Measurements from ENCODE around the gene COBL. TPM values are rescaled to one million over a fixed set of nuclear protein-coding genes. Genes with fewer than 3 reads are reported as not detected.

The COBL gene
- total and polyA plus RNA-seq, 10 of the 15 experiments (the other 5 are each of a cell fraction or from before 2014, with no cell fraction given), result 0.21 TPM; not detected in 9

DNA sequence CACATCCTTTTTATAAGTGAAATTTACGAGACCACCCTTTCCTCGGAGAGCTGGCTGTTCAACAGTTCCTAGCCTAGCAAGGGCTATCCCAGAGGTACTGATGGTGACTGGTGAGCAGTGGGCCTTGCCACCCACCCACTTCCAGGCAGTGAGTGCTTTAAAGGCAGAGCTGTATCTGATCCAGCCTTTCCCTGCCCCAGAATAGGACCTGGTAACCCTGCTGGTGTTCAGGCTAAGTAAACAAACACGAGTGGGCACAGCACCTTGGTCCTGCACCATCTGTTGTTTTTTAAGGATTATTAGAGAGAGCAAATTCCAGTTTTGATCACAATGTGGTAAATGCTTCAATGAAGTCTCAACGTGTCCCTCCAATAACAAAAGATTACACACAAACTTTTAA, 75.7 kb downstream of the COBL start:
- no peaks in the 10 kb centered on the region; a peak in 1 of 4 replicates for H3K27me3 ChIP-seq (replicated peaks in 1 of 2; ENCODE audit: control insufficient read depth in 2 of 2, insufficient read depth in 2 of 2, low read length in 1 of 2)
- CTCF ChIA-PET, result interaction anchor here (1.1 kb wide), 1 partner anchor 78 kb away, joined by 3 read pairs; no protein-coding TSS in a partner anchor
- no peak overlapping the region for H2AFZ ChIP-seq (ENCODE audit: control insufficient read depth, low read depth, low read length)
- RAD21 ChIA-PET (ENCODE audit: unreplicated experiment), result no interaction called here
- ATAC-seq (no peak), FAIRE-seq (no peak), DNase-seq (ENCODE audit: low read depth, low spot score) (no peak)
- H3K36me3 ChIP-seq (ENCODE audit: control insufficient read depth in 2 of 2, insufficient read depth in 2 of 2, low read length in 1 of 2), result no peaks in the 10 kb centered on the region
- H3K4me3 ChIP-seq, result no peak overlapping the region
- no peak overlapping the region for H3K27ac ChIP-seq (ENCODE audit: control insufficient read depth, insufficient read depth)
- no peaks in the 10 kb centered on the region for H3K9me3 ChIP-seq (replicated peaks; ENCODE audit: control insufficient read depth, insufficient read depth, low read length)
- 1% methylated on average over 4 of the region's 4 CpGs for WGBS (ENCODE audit: insufficient coverage, insufficient replicate concordance, low lambda C conversion rate, missing lambda C conversion rate)
- no TSS peak for BruUV-seq (replicated peaks)
- POLR2A ChIA-PET, result no interaction called here
- H3K4me1 ChIP-seq (ENCODE audit: control insufficient read depth, insufficient read depth, low read length), result no peaks in the 10 kb centered on the region
- intact Hi-C loops (cut with micrococcal nuclease; ENCODE audit: unreplicated experiment) (no loop called here), in situ Hi-C loops (cut with MboI) (no loop called here)
- SMC1A ChIA-PET (ENCODE audit: uncharacterized antibody, unreplicated experiment), result no interaction called here
- H3K4me2 ChIP-seq (ENCODE audit: control insufficient read depth, insufficient read depth), result no peak overlapping the region
- TF ChIP-seq, protein P1, sequence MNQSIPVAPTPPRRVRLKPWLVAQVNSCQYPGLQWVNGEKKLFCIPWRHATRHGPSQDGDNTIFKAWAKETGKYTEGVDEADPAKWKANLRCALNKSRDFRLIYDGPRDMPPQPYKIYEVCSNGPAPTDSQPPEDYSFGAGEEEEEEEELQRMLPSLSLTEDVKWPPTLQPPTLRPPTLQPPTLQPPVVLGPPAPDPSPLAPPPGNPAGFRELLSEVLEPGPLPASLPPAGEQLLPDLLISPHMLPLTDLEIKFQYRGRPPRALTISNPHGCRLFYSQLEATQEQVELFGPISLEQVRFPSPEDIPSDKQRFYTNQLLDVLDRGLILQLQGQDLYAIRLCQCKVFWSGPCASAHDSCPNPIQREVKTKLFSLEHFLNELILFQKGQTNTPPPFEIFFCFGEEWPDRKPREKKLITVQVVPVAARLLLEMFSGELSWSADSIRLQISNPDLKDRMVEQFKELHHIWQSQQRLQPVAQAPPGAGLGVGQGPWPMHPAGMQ (IDR thresholded peaks at IDR 0.05; ENCODE audit: borderline replicate concordance), result no peak
- no peak for TF ChIP-seq POLR2A (IDR thresholded peaks at IDR 0.05; ENCODE audit: low read depth, low read length)
- TF ChIP-seq MTA2 (IDR thresholded peaks at IDR 0.05; ENCODE audit: low read depth), result no peak
- TF ChIP-seq SIX5 (IDR thresholded peaks at IDR 0.05; ENCODE audit: low read depth, low read length, severe bottlenecking), result no peak
- TF ChIP-seq HDGF (IDR thresholded peaks at IDR 0.05), result no peak
- TF ChIP-seq KLF5 (IDR thresholded peaks at IDR 0.05; ENCODE audit: partially characterized antibody), result no peak
- no peak for TF ChIP-seq WRNIP1 (IDR thresholded peaks at IDR 0.05; ENCODE audit: borderline replicate concordance, low read depth, low read length)
- no peak for TF ChIP-seq LARP7 (IDR thresholded peaks at IDR 0.05)
- no peak for TF ChIP-seq JUNB (IDR thresholded peaks at IDR 0.05)
- TF ChIP-seq, protein P2, sequence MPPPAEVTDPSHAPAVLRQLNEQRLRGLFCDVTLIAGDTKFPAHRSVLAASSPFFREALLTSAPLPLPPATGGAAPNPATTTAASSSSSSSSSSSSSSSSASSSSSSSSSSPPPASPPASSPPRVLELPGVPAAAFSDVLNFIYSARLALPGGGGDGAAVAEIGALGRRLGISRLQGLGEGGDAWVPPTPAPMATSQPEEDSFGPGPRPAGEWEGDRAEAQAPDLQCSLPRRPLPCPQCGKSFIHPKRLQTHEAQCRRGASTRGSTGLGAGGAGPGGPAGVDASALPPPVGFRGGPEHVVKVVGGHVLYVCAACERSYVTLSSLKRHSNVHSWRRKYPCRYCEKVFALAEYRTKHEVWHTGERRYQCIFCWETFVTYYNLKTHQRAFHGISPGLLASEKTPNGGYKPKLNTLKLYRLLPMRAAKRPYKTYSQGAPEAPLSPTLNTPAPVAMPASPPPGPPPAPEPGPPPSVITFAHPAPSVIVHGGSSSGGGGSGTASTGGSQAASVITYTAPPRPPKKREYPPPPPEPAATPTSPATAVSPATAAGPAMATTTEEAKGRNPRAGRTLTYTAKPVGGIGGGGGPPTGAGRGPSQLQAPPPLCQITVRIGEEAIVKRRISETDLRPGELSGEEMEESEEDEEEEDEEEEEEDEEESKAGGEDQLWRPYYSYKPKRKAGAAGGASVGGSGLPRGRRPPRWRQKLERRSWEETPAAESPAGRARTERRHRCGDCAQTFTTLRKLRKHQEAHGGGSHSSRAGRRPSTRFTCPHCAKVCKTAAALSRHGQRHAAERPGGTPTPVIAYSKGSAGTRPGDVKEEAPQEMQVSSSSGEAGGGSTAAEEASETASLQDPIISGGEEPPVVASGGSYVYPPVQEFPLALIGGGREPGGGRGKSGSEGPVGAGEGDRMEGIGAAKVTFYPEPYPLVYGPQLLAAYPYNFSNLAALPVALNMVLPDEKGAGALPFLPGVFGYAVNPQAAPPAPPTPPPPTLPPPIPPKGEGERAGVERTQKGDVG (CRISPR knock-in tag; IDR thresholded peaks at IDR 0.05), result no peak
- TF ChIP-seq CHD1 (IDR thresholded peaks at IDR 0.05; ENCODE audit: low read depth, low read length), result no peak
- TF ChIP-seq KAT2A (conservative IDR thresholded peaks at IDR 0.05; ENCODE audit: control insufficient read depth, low read depth, low read length), result no peak
- TF ChIP-seq, protein P3, sequence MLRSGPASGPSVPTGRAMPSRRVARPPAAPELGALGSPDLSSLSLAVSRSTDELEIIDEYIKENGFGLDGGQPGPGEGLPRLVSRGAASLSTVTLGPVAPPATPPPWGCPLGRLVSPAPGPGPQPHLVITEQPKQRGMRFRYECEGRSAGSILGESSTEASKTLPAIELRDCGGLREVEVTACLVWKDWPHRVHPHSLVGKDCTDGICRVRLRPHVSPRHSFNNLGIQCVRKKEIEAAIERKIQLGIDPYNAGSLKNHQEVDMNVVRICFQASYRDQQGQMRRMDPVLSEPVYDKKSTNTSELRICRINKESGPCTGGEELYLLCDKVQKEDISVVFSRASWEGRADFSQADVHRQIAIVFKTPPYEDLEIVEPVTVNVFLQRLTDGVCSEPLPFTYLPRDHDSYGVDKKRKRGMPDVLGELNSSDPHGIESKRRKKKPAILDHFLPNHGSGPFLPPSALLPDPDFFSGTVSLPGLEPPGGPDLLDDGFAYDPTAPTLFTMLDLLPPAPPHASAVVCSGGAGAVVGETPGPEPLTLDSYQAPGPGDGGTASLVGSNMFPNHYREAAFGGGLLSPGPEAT (IDR thresholded peaks at IDR 0.05; ENCODE audit: low read depth), result no peak
- no peak for TF ChIP-seq POLR2AphosphoS2 (IDR thresholded peaks at IDR 0.05; ENCODE audit: low read depth, low read length)
- no peak for TF ChIP-seq KDM1A (IDR thresholded peaks at IDR 0.05; ENCODE audit: borderline replicate concordance)
- TF ChIP-seq, protein P4, sequence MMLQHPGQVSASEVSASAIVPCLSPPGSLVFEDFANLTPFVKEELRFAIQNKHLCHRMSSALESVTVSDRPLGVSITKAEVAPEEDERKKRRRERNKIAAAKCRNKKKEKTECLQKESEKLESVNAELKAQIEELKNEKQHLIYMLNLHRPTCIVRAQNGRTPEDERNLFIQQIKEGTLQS (IDR thresholded peaks at IDR 0.05; ENCODE audit: borderline replicate concordance, extremely low read depth, low read depth, low read length), result no peak
- TF ChIP-seq ZNF217 (IDR thresholded peaks at IDR 0.05), result no peak
- TF ChIP-seq SIN3A (IDR thresholded peaks at IDR 0.05; ENCODE audit: low read depth, low read length), result no peak
- TF ChIP-seq NR2C1 (IDR thresholded peaks at IDR 0.05), result no peak
- no peak for TF ChIP-seq HDAC2 (IDR thresholded peaks at IDR 0.05)
- no peak overlapping the region for H3K9ac ChIP-seq (ENCODE audit: control insufficient read depth, insufficient read depth, low read length)
- no peaks in the 10 kb centered on the region for H3K79me2 ChIP-seq (ENCODE audit: control insufficient read depth, insufficient read depth, low read length)
- no peaks in the 10 kb centered on the region for H4K20me1 ChIP-seq (ENCODE audit: control insufficient read depth, insufficient read depth)

Measured in GM12878 (cell line).